Stimulated activated CD8-positive, alpha-beta memory T cell treated with anti-CD3 and anti-CD28 coated beads, Interleukin-4, amount 100 ng/mL, for 48 hours (primary cell): ENCODE results near the gene PABPC1L.

Source experiments
- DNase-seq: peaks from one replicate; pipeline ENCODE4 v3.0.0-alpha.2; 2020

Gene PABPC1L

DNA sequence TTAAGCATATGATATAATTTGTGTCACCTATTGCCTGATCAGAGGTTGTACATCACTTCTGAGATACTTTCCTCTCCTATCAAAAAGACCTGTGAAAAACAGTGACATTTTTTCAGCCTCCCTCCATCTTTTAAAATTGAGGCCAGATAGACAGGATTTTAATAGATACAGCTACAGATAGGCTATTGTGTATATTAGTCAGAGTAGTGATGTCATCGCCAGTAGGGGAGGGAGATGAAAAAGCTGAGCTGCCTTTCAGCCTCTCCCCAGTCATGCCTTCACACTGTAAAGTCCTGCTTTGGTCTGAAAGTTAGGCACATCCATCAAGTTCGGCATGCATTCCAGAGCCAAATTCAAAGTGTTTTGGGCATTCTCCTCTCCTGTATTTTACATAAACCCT, 7.9 kb upstream of the PABPC1L start:
- DNase-seq: no peak

DNA sequence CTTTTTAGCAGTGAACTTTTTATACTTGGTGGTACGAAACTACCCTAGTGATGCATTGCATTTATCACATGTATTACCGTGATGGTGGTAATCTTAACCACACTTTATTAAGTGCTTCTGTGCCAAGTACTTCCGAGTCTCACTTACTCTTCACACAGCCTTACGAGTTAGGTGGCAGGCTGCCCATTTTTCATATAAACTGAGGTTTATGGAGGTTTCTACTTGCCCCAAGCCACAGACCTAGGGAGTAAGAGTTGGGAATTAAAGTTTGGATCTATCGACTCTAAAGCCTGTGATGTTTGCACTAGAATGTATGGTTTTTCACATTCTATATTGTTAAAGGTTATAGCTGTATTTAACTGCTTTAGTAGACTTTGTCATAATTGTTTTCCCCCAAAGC, 5.5 kb upstream of the PABPC1L start:
- DNase-seq: no peak

DNA sequence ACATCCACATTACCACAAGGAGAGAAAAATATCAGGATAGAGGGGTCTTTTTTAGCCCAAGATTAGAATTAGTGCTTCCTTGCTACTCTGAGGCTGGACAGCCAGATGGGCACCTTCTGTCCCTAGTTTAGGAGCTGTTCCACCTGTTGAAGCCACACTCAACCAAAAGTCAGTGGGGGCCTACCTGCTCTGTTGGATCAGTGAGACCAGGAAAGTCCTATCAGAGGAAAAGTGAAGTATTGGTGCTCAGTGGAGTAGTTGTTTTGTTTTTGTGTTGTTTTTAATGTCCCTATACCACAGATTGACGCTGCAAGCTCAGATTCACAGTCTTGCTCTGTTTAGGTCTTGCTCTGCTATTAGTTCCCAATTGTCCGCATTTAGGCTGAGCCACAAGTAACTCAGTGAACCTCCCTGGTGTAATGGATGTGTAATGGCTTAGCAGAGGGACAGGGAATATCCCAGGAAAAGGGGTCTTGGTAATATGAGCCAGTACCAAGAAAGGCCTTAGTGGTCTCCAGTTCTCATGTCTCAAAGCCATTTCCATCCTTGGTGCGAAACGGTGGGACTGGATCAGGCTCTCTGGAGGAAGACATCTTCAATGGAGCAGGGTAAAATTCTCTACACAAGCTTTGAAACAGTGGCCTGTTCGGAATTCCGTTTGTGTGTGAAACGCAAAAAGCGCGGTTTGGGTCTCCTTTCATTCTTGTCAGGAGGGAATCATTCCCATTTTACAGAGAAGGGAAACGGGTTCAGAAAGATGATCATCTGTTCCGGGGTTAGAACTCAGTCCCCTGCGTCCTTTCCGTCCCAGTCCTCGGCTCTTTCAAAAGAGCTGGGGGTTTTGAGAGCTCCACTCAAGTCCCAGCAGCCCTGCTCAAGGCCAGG, 631 bp upstream of the PABPC1L start:
- no peak for DNase-seq

DNA sequence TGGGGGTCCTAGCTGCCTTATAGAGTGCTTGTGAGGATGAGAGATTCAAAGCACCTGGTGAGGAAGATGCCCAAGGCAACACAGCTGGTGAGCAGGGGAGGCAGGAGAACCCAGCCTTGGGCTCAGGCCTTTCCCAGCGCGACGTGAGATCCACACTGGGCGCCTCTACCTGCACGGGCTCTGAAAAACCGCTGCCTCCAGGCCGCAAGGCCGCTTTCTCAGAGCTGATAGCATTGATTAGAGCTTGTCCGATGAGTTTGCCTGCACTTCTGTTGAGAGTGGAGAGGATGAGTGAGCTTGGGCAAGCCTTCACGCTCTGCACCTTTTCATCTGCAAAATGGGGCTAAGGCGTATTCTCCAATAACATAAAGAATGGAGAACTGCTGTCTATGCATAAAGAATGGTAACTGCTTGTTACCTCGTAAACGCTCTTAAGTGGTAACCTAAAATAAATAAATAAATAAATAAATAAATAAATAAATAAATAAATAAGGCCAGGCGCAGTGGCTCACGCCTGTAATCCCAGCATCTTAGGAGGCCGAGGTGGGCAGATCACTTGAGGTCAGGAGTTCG, 916 bp downstream of the PABPC1L start:
- DNase-seq: no peak

GRCh38 chr20:44911264-44911921, 1.5 kb downstream of the PABPC1L start:
- DNase-seq: peak; percentile 76

DNA sequence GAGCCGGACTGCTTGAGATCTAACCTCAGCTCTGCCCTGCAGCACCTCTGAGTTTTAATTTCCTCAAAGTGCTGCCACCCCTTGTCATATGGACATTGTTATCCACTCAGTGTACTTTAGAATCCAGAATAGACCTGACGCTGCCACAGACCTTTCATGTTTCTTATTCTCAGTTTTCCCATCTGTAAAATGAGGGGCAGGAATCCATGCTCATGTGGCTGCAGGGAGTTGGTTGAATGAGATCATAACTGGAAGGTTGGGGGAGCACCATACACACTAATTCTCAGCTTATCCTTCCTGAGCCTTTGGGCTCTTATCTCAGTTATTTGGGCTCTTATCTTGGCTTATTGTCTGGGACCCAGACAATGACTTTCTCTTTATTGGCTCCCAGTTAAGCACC, 2.3 kb downstream of the PABPC1L start:
- no peak for DNase-seq

GRCh38 chr20:44914924-44915323, 5.1 kb downstream of the PABPC1L start:
- DNase-seq: peak; percentile 45

DNA sequence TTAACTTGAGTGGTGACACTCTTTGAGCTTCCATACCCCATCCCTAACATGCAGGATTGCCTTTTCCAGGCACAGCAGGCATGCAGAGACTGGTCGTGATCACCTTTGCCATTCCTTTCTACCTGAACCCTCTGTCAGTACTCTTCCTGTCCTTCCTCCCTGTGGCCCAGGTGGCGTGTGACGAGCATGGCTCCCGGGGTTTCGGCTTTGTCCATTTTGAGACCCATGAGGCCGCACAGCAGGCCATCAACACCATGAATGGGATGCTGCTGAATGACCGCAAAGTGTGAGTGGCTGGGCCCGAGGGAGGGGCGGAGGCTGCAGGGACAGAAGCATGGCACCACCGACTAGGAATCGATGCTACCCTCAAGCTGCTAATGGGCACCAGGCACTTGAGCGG, 6.7 kb downstream of the PABPC1L start:
- DNase-seq: no peak

DNA sequence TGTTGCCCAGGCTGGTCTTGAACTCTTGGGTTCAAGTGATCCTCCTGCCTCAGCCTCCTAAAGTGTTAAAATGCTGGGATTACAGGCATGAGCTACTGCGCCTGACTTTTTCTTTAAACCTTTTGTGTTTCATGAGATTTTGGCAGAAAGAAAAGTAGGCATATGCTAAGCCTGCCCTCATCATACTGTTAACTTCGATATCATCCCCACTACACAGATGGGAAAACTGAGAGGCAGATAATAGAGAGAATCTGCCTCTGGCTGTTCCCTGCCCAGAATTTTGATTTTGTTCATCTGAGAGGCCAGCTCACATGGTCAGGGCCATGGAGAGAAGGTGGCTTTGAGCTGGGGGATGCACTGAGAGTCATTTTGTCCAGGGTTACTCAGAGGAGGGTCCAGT, 7.5 kb downstream of the PABPC1L start:
- DNase-seq: no peak

GRCh38 chr20:44918342-44918741, 8.5 kb downstream of the PABPC1L start:
- DNase-seq: no peak

DNA sequence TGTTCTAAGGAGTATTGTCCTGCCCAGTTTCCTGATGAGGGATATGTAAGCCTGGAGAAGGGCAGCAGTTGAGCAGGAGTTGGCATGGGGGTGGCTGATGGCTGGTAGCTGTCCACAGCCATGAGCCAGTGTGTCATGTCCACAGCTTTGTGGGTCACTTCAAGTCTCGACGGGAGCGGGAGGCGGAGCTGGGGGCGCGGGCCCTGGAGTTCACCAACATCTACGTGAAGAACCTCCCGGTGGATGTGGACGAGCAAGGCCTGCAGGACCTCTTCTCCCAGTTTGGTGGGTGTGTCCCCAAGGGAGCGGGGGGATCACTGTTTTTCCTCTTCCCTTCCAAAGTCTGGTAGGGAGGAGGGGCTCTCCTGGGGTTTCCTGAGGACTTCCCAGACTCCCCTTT, 8.9 kb downstream of the PABPC1L start:
- DNase-seq: no peak

DNA sequence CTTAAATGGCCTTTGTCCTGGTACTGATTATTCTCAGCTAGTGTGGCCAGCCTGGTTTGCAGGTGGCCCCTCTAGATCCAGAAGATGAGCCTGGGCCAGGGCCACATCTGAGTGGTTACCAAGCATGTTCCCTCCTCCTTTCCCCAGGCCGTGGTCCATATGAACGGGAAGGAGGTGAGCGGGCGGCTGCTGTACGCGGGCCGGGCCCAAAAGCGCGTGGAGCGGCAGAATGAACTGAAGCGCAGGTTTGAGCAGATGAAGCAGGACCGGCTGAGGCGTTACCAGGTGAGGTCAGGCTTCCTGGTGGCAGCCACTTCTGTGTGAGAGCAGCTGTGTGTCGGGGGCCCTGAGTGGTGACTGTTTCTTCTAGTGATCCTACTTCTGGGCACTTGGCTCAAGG, 11.6 kb downstream of the PABPC1L start:
- DNase-seq: no peak

- no peak for DNase-seq
These were observed 14.7 kb downstream of the PABPC1L start for GRCh38 chr20:44924541-44924940.

- DNase-seq: no peak
These were observed 18.7 kb downstream of the PABPC1L start for GRCh38 chr20:44928595-44928994.

- DNase-seq: no peak
These were observed 20.8 kb downstream of the PABPC1L start for GRCh38 chr20:44930517-44931168.

DNA sequence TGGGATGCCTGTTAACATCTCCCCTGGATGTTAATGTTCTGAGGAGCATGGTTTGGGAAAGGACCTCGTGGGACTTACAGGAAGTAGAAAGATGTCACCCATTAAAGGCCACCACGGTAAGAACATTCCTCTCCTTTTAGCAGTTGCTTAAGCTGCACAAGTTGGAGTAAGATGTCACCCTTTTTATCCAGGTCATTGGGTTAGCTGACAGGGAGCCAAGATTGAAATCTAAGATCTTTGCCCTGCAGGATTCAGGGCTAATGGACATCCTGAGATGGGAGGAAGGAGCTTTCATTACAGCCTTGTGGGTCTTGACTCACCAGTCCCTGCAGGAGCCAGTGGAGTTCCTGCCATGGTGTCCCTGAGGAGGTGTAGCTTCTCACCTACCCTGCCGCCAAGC, 22.1 kb downstream of the PABPC1L start:
- no peak for DNase-seq

DNA sequence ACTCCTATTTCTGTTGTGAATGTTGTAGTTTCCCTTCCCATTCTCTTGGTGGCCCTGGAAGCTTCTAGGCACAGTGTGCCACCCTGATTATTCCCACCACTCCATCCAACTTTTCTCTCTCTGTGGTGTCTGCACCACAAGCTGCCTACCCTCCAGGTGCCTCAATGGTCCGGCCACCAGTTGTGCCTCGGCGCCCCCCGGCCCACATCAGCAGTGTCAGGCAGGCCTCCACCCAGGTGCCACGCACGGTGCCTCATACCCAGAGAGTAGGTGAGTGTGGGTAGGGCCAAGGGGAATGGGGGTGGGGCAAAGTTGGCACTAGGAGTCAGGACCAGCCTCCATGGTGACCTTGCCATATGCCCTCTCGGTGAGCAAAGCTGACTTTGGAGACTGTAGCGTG, 23.1 kb downstream of the PABPC1L start:
- no peak for DNase-seq

DNA sequence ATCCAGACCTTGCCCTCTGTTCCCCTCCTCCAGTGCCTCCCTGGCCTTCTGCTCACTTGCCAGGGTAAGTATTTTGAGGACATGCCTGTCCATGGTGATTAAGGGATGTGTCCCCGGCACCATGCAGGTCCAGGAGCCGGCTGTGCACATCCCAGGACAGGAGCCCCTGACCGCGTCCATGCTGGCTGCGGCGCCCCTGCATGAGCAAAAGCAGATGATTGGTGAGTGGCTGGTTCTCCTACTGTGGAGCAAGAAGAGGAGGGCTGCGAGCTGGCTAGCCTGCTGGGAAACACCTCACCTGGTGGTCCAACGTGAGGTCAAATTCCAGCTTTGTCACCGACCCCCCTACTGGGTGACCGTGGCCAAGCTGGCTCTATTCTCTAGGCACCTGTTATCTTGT, 26.6 kb downstream of the PABPC1L start:
- DNase-seq: no peak

GRCh38 chr20:44938637-44939036, 28.8 kb downstream of the PABPC1L start:
- DNase-seq: no peak

DNA sequence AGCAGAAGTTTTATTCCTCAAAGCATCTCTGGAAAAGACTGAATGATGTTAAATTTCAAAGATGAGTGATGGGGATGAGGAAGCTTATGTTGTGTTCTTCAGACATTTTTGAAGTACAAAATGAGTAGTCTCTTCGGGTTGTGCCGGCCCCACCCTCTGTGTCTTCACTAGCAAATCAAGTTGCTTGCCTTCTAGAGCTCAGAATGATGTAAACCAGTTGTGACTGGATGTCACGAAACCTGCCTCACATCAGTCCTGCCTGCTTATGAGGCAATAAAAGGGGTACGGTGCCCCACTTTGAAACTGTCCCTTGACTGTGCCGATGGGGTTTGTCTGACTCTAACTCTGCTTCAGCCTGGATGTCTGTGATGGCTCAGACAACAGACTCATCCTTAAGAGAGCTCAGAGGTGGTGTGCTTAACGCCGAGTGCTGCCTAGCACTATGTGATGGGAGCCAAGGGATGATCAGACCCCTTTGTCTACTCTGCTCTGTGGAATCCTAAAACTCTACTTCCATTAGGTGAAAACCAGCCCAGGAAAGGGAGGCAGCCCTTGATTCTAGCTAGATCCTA, 31.3 kb downstream of the PABPC1L start:
- no peak for DNase-seq

- no peak for DNase-seq
These were observed 32.6 kb downstream of the PABPC1L start for GRCh38 chr20:44942264-44942973.

GRCh38 chr20:44943828-44944227, 34.0 kb downstream of the PABPC1L start:
- DNase-seq: no peak

DNA sequence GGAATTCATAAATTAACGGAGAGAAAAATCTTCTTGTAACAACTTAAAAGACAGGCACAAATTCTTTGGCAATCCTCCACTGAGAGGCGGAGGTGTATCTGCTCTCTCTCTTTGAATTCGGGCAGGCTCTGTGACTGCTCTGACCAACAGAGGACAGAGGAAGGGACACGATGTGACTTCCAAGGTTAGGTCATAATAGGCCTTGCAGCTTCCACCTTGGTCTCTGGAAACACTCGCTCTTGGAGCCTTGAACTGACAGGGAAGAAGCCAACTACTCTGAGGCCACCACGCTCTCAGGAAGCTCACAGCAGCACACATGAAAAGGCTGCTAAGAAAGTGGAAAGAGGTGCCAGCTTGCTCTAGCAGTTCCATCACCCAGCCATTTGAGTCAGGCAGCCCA, 35.4 kb downstream of the PABPC1L start:
- no peak for DNase-seq
